GM19438 (cell line): ENCODE measurements around the gene DHX34.
"Not testable (repeated sequence)": the region's sequence is repeated elsewhere in the genome, so short reads cannot be mapped to it uniquely, and the experiment has no call there.

Source experiments
- ATAC-seq: cut with Tn5 transposase; IDR thresholded peaks from one replicate; pipeline ENCODE4 v1.9.1; 2021; ENCODE audit warnings: low read depth; ENCODE audit not compliant: unreplicated experiment

The DHX34 gene, protein sequence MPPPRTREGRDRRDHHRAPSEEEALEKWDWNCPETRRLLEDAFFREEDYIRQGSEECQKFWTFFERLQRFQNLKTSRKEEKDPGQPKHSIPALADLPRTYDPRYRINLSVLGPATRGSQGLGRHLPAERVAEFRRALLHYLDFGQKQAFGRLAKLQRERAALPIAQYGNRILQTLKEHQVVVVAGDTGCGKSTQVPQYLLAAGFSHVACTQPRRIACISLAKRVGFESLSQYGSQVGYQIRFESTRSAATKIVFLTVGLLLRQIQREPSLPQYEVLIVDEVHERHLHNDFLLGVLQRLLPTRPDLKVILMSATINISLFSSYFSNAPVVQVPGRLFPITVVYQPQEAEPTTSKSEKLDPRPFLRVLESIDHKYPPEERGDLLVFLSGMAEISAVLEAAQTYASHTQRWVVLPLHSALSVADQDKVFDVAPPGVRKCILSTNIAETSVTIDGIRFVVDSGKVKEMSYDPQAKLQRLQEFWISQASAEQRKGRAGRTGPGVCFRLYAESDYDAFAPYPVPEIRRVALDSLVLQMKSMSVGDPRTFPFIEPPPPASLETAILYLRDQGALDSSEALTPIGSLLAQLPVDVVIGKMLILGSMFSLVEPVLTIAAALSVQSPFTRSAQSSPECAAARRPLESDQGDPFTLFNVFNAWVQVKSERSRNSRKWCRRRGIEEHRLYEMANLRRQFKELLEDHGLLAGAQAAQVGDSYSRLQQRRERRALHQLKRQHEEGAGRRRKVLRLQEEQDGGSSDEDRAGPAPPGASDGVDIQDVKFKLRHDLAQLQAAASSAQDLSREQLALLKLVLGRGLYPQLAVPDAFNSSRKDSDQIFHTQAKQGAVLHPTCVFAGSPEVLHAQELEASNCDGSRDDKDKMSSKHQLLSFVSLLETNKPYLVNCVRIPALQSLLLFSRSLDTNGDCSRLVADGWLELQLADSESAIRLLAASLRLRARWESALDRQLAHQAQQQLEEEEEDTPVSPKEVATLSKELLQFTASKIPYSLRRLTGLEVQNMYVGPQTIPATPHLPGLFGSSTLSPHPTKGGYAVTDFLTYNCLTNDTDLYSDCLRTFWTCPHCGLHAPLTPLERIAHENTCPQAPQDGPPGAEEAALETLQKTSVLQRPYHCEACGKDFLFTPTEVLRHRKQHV

DNA sequence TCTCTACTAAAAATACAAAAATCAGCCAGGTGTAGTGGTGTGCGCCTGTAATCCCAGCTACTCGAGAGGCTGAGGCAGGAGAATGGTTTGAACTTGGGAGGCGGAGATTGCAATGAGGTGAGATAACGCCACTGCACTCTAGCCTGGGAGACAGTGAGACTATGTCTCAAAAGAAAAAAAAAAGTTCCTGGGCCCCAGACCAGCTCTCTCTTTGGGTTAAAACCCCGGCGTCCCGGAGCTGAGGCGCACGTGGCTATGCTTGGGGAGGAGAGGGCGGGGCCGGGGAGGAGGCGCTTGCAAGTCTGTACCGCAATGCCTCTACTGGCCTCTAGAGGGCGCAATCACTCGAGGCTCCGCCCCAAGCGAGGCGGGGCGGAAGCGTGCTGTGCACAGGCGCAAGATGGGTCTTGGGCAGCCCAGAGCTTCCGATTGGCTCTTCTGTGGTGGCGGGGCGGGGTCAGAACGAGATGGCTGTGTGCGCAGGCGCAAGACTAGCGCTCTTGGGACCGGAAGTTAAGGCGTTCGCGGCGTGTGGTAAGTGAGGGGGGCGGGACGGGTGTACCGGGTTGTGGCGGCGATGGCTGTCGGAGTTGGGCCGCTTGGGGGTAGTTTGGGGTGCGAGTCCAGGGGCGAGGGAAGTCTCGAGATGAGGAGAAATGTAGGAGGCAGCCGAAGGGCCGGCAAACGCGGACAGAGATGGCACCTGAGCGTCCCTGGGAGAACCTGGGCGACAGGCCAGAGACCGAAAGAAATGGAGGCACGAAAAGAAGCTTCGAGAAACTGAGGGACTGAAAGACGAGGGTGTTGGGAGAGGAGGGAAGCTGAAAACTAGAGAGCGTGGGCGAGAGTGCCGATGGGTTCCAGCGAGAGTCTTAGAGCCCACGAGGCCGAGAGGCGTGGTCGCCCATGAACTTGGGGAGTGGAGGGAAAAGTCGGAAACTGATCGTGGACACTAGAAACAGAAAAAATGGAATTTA is at the start of gene DHX34:
TSS of gene DHX34 (plus strand) at position 497 of the 977 bp plus-strand sequence. CDS start 3,716 bp downstream, outside the sequence.
- peak; percentile 94 for ATAC-seq

DNA sequence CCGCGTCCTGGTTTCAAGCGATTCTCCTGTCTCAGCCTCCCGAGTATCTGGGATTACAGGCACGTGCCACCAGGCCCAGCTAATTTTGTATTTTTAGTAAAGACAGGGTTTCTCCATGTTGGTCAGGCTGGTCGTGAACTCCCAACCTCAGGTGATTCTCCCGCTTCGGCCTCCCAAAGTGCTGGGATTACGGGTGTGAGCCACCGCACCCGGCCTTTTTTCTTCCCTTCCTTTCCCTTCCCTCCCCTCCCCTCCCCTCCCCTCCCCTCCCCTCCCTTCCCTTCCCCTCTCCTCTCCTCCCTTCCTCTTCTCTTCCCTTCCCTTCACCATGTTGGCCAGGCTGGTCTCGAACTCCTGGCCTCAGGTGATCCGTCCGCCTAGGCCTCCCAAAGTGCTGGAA is 48.2 kb upstream of the DHX34 start:
- ATAC-seq, result not testable (repeated sequence)

DNA sequence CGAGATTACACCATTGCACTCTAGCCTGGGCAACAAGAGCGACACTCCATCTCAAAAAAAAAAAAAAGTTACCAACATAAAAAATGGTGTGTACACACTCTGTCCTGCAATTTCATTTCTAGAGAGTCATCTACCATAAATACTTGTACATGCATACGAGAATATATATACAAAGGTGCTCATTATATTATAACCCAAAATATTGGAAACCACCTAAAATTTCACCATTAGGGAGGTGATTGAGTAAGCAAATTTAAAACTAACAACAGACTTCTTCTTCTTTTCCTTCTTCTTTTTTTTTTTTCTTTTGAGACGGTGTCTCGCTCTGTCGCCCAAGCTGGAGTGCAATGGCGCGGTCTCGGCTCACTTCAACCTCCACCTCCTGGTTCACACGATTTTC is 46.9 kb upstream of the DHX34 start:
- ATAC-seq, result no peak

DNA sequence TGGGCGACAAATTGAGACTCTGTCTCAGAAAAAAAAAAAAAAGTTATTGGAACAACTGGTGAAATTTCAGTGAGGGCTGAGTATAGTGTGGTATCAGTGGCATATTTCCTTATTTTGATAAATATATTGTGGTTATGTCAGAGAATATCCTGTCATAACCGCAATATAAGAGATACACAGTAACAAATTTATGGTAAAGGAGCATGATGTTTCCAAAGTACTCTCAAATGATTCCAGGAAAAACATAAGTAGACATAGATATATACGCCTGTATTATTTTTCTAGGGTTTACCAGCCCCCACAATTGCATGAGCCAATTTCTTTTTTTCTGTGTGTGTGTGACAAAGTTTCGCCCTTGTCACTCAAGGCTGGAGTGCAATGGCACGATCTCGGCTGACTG is 45.1 kb upstream of the DHX34 start:
- no peak for ATAC-seq

DNA sequence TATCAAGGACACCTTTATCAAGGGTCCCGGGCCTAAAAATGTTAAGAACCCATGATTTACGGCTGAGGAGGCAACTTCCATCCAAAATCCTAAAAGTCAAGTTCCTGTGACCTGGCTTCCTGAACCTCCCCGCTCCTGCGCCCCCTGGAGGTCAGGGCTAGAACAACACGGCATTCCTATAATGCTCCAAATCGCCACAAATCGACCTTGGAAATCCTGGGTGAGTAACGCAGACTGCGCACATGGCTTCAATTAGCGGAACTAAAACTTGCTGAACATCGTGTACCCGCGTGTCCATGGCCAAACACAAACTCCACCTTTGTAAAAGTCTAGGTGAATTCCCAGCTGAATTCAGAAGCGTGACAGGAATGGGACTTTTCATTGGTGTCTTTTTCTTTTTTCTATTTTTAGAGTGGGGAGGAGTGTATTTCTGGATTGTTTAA is 43.8 kb upstream of the DHX34 start:
- ATAC-seq, result no peak

DNA sequence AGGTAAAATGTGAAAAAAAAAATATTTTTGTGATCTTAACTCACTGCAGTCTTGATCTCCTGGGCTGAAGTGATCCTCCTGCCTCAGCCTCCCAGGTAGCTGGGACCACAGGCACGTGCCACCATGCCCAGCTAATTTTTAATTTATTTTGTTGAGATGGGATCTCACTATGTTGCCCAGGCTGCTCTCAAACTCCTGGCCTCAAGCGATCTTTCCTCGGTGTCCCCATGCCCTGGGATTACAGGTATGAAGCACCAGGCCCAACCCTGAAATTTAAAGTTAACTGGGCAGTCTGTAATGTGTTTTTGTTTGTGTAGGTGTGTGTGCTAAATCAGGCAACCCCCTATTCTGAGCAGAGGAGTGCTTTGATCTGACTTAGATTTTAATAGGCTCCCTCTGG is 42.8 kb upstream of the DHX34 start:
- ATAC-seq, result no peak

DNA sequence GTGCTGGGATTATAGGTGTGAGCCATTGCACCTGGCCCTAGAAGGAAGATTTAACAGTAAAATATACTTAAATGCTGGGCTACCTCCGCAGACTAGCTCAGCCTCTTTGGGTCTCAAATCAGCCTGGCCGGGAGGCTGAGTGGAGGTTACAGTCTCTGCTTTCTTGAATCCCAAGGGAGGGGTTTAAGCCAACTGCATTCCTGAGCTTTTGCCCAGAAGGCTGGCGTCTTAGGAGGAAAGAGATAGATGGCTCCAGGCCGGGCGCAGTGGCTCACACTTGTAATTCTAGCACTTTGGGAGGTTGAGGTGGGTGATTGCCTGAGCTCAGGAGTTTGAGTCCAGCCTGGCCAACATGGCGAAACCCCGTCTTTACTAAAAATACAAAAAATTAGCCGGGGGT is 40.1 kb upstream of the DHX34 start:
- ATAC-seq, result no peak

DNA sequence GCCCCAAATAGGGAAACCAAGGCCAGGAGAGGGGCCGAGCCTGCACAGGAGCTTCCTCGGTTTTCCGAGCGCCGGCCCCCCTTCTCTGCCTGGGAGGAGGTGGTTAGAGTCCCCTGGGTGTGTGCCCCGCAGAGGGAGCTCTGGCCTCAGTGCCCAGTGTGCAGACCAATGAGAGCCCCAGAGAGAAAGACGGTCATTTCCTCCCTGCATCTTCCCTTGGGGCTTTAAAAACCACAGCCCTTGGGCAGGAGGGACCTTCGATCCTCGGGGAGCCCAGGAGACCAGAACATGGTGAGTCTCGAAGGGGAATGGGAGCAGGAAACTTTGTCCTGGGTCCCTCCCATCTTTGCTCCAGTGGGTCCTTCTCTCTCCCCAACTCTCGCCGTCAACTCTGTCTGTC is 39.5 kb upstream of the DHX34 start, which contains the start of gene C5AR1:
TSS of gene C5AR1 (plus strand) at position 254 of the 400 bp plus-strand sequence. CDS start at position 289, 35 bp downstream.
- ATAC-seq, result no peak

DNA sequence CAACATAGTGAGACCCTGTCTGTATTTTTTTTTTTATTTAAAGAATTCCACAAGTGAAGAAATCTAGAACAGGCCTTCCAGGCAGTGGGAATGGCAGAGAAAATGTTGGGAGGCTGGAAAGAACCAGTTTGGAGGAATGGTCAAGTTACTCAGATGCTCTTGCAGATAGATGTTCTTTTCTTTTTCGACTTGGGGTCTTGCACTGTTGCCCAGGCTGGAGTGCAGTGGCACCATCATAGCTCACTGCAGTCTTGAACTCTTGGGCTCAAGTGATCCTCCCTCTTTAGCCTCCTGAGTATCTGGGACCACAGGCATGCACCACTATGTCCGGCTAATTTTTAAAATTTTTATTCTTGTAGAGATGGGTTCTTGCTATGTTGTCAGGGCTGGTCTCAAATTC is 38.8 kb upstream of the DHX34 start:
- no peak for ATAC-seq

DNA sequence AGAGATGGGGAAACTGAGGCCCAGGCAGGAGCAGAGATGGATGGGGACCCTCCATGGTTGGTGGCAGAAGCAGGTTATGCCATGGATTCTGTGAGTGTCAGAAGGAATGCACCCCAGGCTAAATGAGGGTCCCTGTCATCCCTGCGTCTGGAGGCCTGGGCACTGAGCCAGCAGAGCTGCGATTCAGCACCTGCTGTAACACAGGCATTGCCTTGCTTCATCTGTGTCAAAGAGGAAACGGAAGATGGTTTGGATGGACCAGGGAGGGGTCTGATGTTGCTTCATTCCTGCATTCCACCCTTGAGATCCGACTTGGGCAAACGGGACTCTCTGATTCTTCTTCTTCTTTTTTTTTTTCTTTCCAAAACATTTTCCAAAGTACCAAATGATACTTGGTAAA is 38.3 kb upstream of the DHX34 start:
- no peak for ATAC-seq

DNA sequence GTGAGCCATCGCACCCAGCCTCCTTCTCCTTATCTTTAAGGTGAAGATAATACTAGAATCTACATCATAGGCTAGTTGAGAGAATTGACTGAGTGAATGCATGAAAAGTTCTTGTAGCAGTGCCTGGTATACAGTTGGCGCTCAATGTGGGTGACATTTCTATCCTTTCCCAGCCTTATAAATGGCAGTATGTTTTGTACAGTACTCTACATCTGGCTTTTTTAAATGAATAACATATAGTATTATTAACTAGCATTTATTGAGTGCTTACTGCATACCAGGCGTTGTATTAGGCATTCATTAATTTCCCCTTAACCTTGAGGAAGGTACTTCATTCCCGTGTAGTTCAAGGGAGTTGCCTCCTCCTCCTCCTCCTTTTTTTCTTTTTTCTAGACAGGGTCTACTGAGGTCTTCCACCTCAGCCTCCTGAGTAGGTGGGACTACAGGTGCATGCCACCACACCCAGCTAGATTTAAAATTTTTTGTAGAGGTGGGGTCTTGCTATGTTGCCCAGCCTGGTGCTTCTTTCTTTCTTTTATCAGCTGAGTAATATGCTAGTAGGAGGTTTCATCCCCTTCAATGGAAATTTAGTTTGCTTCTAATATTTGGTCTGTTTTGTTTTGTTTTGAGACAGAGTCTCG is 36.6 kb upstream of the DHX34 start:
- ATAC-seq, result no peak

DNA sequence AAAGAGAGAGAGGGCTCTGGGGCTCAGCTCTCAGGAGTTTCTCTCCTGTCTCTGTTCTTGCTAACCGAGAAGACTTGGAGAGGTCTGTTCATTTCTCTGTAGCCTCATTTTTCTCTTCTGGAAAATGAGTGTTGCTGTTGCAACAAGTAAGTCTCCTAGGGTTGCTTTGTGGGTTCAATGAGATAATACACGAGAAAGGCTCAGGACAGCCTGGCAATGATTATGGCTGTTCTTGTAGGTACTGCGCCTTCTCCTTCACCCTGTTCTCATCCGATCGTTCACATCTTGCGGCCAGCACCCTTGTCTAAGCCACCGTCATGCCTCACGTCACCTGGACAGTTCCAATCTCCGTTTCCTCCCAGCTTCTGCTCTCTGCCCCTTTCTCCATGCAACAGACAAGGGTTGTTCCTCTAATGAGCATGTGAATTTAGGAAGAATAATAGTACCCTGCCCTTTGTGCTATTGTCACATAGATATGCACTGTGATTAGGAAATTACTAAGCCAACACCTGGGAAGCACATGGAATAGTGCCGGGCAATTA is 35.3 kb upstream of the DHX34 start:
- ATAC-seq, result no peak

DNA sequence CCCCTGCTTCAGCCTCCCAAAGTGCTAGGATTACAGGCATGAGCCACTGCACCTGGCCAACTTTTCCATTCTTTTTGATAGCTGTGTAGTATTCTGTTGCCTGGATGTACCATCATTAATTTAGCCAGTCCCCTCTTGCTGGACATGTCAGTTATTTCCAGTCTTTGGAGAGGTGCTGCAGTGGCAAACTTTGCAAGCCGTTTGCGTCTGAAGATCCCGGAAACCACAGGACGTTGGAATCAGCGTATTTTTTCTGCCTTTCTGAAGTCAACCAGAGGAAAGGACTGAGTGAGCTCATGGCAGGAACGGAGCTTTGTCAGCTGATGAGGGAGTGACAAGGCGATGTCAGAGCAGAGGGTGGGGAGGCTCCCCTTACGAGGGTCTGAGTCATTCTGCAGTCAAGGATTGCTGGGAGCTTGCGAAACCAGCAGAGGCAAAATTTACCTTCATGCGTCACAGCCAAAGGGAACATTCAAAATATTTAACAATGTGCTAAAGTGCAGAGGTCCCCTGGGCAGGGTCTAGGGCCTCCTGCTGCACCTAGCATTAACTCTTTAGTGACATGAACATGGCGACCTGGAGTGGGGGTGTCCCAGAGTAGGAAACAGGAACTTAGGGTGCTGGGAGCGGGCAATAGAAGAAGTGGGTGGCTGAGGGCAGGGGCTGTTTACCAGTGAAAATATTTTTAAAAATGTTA is 33.8 kb upstream of the DHX34 start:
- ATAC-seq, result no peak

DNA sequence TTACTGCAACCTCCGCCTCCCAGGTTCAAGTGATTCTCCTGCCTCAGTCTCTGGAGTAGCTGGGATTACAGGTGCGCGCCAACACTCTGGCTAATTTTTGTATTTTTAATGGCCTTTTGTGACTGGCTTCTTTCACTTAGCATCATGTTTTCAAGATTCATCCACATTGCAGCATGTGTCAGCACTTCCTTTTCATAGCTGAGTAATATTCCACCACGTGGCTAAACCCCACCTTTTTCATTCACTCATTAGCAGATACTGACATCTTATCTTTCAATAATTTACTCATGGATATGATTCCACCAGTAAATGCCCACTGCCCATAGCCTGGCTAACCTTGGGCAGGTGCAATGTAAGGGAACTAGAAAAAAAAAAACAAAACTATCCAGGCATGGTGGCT is 32.6 kb upstream of the DHX34 start:
- ATAC-seq, result no peak

DNA sequence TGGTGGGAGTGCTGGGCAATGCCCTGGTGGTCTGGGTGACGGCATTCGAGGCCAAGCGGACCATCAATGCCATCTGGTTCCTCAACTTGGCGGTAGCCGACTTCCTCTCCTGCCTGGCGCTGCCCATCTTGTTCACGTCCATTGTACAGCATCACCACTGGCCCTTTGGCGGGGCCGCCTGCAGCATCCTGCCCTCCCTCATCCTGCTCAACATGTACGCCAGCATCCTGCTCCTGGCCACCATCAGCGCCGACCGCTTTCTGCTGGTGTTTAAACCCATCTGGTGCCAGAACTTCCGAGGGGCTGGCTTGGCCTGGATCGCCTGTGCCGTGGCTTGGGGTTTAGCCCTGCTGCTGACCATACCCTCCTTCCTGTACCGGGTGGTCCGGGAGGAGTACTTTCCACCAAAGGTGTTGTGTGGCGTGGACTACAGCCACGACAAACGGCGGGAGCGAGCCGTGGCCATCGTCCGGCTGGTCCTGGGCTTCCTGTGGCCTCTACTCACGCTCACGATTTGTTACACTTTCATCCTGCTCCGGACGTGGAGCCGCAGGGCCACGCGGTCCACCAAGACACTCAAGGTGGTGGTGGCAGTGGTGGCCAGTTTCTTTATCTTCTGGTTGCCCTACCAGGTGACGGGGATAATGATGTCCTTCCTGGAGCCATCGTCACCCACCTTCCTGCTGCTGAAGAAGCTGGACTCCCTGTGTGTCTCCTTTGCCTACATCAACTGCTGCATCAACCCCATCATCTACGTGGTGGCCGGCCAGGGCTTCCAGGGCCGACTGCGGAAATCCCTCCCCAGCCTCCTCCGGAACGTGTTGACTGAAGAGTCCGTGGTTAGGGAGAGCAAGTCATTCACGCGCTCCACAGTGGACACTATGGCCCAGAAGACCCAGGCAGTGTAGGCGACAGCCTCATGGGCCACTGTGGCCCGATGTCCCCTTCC is 28.9 kb upstream of the DHX34 start:
- no peak for ATAC-seq

DNA sequence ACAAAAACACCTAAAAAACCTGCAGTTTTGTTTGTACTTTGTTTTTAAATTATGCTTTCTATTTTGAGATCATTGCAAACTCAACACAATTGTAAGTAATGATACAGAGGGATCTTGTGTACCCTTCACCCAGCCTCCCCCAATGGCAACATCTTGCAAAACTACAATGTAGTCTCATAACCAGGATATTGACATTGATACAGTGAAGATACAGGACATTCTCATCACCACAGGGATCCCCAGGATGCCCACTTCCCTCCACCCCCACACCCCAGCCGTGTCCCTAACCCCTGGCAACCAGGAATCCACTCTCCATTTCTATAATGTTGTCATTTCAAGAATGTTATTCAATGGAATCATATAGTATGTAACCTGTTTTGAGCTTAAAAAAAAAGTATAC is 27.5 kb upstream of the DHX34 start:
- ATAC-seq, result no peak

DNA sequence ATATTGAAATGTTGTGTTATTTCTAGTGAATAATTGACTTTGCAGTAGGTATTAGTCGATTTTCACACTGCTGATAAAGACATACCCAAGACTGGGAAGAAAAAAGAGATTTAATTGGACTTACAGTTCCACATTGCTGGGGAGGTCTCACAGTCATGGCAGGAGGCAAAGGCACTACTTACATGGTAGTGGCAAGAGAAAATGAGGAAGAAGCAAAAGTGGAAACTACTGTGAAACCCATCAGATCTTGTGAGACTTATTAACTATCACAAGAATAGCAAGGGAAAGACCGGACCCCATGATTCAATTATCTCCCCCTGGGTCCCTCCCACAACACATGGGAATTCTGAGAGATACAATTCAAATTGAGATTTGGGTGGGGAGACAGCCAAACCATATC is 27.1 kb upstream of the DHX34 start:
- ATAC-seq, result no peak
